Kidney (tissue), 14 donors: ENCODE data around the gene COMMD7. TPM values are rescaled to one million over a fixed set of nuclear protein-coding genes. Genes with fewer than 3 reads are reported as not detected.

ENCODE experiments used
- DNase-seq, 5 donors: peaks; one replicate each; pipeline ENCODE4 v3.0.0-alpha.2; 2013 to 2020
- FAIRE-seq: peaks from 2 replicates; lab custom pipeline; 2012; peaks lifted over from hg19 to GRCh38; lab: Jason Lieb, UNC
- H3K27ac ChIP-seq, 2 donors: one replicate each; pipeline ENCODE4 v1.7.0; 2013; ENCODE audit warnings: low read depth in 2 of 2, low read length in 2 of 2, inconsistent platforms in 1 of 2
- H3K27me3 ChIP-seq: one replicate; pipeline ENCODE4 v1.7.1; 2013; ENCODE audit warnings: low read length, inconsistent platforms; ENCODE audit not compliant: control insufficient read depth, insufficient read depth
- H3K36me3 ChIP-seq, 3 donors: one replicate each; pipeline versions ENCODE4 v1.7.0 to v1.7.1; 2013; ENCODE audit warnings: low read length in 3 of 3, control low read depth in 1 of 3, inconsistent platforms in 1 of 3; ENCODE audit not compliant: insufficient read depth in 3 of 3, control insufficient read depth in 2 of 3
- H3K4me1 ChIP-seq, 3 donors: one replicate each; pipeline versions ENCODE4 v1.7.0 to v1.7.1; 2013; ENCODE audit warnings: low read length in 3 of 3, inconsistent platforms in 1 of 3, low read depth in 1 of 3; ENCODE audit not compliant: control insufficient read depth in 2 of 3, insufficient read depth in 2 of 3
- H3K4me3 ChIP-seq, 3 donors: one replicate each; pipeline versions ENCODE4 v1.7.0 to v1.8.1; 2013; ENCODE audit warnings: low read length in 3 of 3, control low read depth in 1 of 3, inconsistent platforms in 1 of 3
- H3K9ac ChIP-seq, 3 donors: one replicate each; pipeline versions ENCODE4 v1.7.0 to v1.7.1; 2013; ENCODE audit warnings: low read length in 3 of 3, control low read depth in 1 of 3, inconsistent platforms in 1 of 3
- H3K9me3 ChIP-seq, 3 donors: one replicate each; pipeline versions ENCODE4 v1.7.0 to v1.7.1; 2013; ENCODE audit warnings: low read length in 3 of 3, control low read depth in 1 of 3, inconsistent platforms in 1 of 3; ENCODE audit not compliant: control insufficient read depth in 2 of 3, insufficient read depth in 1 of 3
- intact Hi-C: fragments of 100-400 bp; cut with DNase I; formaldehyde crosslinking; loops from one replicate; pipeline ENCODE4 v1.11.1; 2022
- polyA plus RNA-seq: library from polyadenylated mRNA; stranded (reverse); fragments of 350-450 nt; fragmentation: Illumina TruSeq; extraction: RNeasy Lipid Tissue Mini Kit (QIAGEN cat#74804); gene quantifications from one replicate; pipeline ENCODE4 v1.2.3, GENCODE V29; 2014; ENCODE audit warnings: low read depth, low replicate concordance; ENCODE audit not compliant: insufficient read depth
- total RNA-seq: library from RNA; stranded (reverse); fragmentation: NEBNext Ultra II Directional; extraction: Animal tissue kit (Norgen Biotek cat#: 25700); gene quantifications from one replicate; pipeline ENCODE4 v1.2.1, GENCODE V29; 2021
- TF ChIP-seq, protein P1 (sequence below): IDR thresholded peaks from 3 replicates; pipeline ENCODE4 v1.5.1; 2012; ENCODE audit warnings: mild to moderate bottlenecking, moderate library complexity, borderline replicate concordance; ENCODE audit not compliant: insufficient read depth; ENCODE audit errors: extremely low read depth
- donor health status: control.
- donor health status: control.
- donor health status: control.
- donor health status: control.
- donor health status: control.
- donor health status: DM: yes; HTN: yes; CAD: no.
- donor health status: Normal renal cell carcinoma (clear cell type).

COMMD7 gene
- total and polyA plus RNA-seq, 2 donors from 2014 or later: 45.8 to 99.2 TPM

DNA sequence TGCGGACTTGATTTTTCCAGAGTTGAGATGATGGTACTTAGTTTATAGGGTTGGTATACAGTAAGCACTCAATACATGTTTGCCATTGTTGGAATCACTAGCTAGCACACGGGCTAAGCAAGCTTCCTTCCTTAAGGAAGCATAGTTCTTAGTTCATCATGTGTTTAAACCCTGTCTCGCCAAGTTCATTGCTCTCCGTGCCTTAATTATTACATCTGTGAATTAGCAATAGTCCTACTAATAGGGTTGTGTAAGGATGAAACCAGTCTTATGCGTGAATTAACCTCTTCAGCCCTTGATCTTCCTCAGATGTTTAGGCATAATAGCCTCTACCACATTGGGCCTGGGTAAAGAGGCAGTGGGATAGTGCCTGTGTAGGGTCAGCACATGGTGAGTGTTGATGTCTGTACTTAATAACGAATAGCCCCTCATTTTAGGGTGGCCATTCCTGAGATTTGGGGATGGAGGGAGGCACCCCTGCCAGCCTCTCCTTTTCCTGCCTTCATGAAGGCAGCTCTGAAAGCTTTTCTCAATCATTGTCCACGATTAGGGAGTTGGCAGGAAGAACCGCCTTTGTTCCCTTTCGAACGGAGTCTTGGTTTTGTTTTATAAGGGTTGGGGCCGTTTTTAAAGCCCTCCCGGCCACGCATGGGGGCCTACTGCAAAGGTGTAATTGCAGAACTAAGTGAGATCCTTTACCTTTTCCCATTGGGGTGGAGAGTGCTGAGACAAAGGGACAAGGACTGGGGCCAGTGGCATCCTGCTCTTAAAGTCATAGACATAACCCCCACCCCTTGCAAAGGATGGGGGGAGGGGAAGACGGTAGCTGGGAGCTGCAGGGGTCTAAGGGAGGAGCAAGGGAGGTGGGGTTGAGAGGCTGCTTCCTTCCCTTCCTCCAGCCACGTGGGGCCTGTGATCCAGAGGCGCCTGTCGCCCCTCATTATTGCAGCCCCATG lies 21.0 kb upstream of the COMMD7 start:
- DNase-seq (peak in 2 of 5 donors; percentile 22 to 49), FAIRE-seq (no peak)
- Histone ChIP-seq H3K4me3 (peak overlapping the region in 1 of 3 donors; percentile 88), H3K9ac (no peak overlapping the region), H3K27ac (no peak overlapping the region), H3K36me3 (no peaks in the 10 kb centered on the region), H3K9me3 (no peaks in the 10 kb centered on the region), H3K27me3 (no peaks in the 10 kb centered on the region), H3K4me1 (peaks cover 0 to 11% (median 4%) of the 10 kb centered on the region in 3 donors)
- TF ChIP-seq, protein P1, sequence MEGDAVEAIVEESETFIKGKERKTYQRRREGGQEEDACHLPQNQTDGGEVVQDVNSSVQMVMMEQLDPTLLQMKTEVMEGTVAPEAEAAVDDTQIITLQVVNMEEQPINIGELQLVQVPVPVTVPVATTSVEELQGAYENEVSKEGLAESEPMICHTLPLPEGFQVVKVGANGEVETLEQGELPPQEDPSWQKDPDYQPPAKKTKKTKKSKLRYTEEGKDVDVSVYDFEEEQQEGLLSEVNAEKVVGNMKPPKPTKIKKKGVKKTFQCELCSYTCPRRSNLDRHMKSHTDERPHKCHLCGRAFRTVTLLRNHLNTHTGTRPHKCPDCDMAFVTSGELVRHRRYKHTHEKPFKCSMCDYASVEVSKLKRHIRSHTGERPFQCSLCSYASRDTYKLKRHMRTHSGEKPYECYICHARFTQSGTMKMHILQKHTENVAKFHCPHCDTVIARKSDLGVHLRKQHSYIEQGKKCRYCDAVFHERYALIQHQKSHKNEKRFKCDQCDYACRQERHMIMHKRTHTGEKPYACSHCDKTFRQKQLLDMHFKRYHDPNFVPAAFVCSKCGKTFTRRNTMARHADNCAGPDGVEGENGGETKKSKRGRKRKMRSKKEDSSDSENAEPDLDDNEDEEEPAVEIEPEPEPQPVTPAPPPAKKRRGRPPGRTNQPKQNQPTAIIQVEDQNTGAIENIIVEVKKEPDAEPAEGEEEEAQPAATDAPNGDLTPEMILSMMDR: no peak
- intact Hi-C loops: no loop called here

DNA sequence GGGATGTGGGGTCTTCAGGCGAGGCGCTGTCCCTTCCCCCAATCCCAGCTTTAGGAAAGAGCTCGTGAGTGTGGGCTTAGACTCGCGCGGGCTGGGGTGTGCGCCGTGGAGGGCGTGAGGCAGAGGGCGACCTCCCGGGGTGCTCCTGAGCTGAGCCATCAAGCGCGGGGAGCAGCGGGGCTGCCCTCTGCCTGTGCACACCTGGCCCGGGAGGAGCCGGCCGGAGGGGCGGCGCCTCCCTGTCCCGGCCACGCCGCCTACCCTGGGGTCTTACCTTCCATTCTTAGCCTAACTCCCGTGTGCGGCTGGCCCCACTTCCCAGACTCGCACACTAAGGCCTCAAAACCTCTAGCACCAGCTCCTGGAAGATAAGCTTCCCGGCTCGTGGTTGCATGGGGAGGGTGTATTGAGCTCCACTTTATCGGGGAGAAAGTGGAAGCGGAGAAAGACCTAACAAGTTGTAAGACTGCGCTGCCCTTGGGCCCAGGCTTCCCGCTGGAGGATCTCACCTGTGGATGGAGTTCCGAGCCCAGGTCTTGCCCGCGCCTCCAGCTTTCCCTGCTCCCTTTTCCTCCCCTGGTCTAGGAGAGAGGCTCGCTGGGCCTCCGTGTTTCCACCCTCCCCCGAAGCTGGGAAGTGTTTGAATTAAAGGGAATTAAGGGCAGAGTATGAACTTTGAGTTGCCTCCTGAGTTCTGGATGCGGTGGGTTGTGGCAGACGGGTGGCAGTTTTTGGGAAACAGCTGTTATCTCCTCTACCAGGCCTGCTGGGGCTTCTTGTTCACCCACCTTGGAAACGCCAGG lies 20.1 kb upstream of the COMMD7 start:
- peak overlapping the region; percentile 46 to 88 (median 57) for H3K4me3 ChIP-seq
- H3K4me1 ChIP-seq: peaks cover 0 to 11% (median 4%) of the 10 kb centered on the region in 3 donors
- no peaks in the 10 kb centered on the region for H3K36me3 ChIP-seq
- H3K27ac ChIP-seq: no peak overlapping the region
- intact Hi-C loops: no loop called here
- no peaks in the 10 kb centered on the region for H3K27me3 ChIP-seq
- DNase-seq (peak in 3 of 5 donors; percentile 22 to 80 (median 72)), FAIRE-seq (no peak)
- no peaks in the 10 kb centered on the region for H3K9me3 ChIP-seq
- H3K9ac ChIP-seq: peak overlapping the region; percentile 7 to 81 (median 35)
- TF ChIP-seq, protein P1: no peak

DNA sequence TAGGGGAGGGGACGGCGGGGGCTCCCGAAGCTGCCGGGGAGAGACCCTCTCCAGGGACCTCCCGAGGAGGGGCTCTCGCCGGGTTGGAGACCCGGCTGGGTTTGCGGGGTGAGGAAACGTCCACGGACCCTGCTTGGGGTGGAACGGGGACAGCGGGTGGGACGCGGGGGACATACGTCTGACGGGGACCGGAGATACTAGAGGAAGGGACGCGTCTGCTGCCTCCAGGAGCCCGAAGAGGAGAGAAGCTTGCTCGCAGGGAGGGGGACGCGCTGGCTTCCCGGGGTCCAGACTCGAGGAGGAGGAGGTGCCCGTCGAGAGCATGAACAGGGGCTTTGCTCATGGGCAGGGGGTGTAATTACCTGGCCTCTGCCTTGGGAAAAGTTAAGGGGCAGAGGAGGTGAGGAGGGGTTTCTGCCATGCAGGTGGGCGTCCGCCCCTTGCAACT lies 19.5 kb upstream of the COMMD7 start:
- intact Hi-C loops: no loop called here

More for the DNA sequence above, 19.5 kb upstream of the COMMD7 start:
- Histone ChIP-seq H3K27me3 (no peaks in the 10 kb centered on the region), H3K9me3 (no peaks in the 10 kb centered on the region), H3K4me1 (peaks cover 0 to 11% (median 4%) of the 10 kb centered on the region in 3 donors), H3K9ac (peak overlapping the region; percentile 3 to 81 (median 35)), H3K27ac (no peak overlapping the region), H3K4me3 (peak overlapping the region; percentile 46 to 88 (median 57)), H3K36me3 (no peaks in the 10 kb centered on the region)
- peak in 4 of 5 donors; percentile 24 to 72 (median 46) for DNase-seq
- no peak for FAIRE-seq
- TF ChIP-seq, protein P1: no peak
